Measurements from ENCODE around the gene PRICKLE1.

- no peak for TF ChIP-seq ZKSCAN1 (IDR thresholded peaks at IDR 0.05; ENCODE audit: low read length)
- TF ChIP-seq LRRFIP1 (CRISPR knock-in tag; conservative IDR thresholded peaks at IDR 0.05), result no peak
- TF ChIP-seq MAZ (IDR thresholded peaks at IDR 0.05; ENCODE audit: borderline replicate concordance, low read depth, low read length), result no peak
- TF ChIP-seq MAZ (CRISPR knock-in tag; IDR thresholded peaks at IDR 0.05; ENCODE audit: low read depth), result no peak
- TF ChIP-seq BCL3 (CRISPR knock-in tag; IDR thresholded peaks at IDR 0.05), result no peak
- no peak for TF ChIP-seq KDM5A (IDR thresholded peaks at IDR 0.05; ENCODE audit: borderline replicate concordance, low read length)
- no peak for TF ChIP-seq EHMT2 (IDR thresholded peaks at IDR 0.05; ENCODE audit: borderline replicate concordance, low read depth, low read length)
- no peak for TF ChIP-seq FOXJ3 (CRISPR knock-in tag; IDR thresholded peaks at IDR 0.05; ENCODE audit: borderline replicate concordance)
- no peak for TF ChIP-seq CHD4 (IDR thresholded peaks at IDR 0.05; ENCODE audit: borderline replicate concordance, low read length)
- no peak for TF ChIP-seq HMG20B (CRISPR knock-in tag; conservative IDR thresholded peaks at IDR 0.05)
- TF ChIP-seq, protein P1, sequence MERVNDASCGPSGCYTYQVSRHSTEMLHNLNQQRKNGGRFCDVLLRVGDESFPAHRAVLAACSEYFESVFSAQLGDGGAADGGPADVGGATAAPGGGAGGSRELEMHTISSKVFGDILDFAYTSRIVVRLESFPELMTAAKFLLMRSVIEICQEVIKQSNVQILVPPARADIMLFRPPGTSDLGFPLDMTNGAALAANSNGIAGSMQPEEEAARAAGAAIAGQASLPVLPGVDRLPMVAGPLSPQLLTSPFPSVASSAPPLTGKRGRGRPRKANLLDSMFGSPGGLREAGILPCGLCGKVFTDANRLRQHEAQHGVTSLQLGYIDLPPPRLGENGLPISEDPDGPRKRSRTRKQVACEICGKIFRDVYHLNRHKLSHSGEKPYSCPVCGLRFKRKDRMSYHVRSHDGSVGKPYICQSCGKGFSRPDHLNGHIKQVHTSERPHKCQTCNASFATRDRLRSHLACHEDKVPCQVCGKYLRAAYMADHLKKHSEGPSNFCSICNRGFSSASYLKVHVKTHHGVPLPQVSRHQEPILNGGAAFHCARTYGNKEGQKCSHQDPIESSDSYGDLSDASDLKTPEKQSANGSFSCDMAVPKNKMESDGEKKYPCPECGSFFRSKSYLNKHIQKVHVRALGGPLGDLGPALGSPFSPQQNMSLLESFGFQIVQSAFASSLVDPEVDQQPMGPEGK (CRISPR knock-in tag; IDR thresholded peaks at IDR 0.05), result no peak
- TF ChIP-seq MYC (CRISPR knock-in tag; IDR thresholded peaks at IDR 0.05; ENCODE audit: borderline replicate concordance), result no peak
- no peak for TF ChIP-seq ZBTB25 (CRISPR knock-in tag; IDR thresholded peaks at IDR 0.05)
- TF ChIP-seq ZBTB20 (CRISPR knock-in tag; IDR thresholded peaks at IDR 0.05; ENCODE audit: borderline replicate concordance, low read depth), result no peak
- no peak for TF ChIP-seq CTCF (CRISPR knock-in tag; IDR thresholded peaks at IDR 0.05)
Measured at GRCh38 chr12:42507081-42507480, 82.5 kb downstream of the PRICKLE1 start.
